GM23338 (cell line): ENCODE measurements around the gene TMEM255B. TPM values are rescaled to one million over a fixed set of nuclear protein-coding genes. Genes with fewer than 3 reads are reported as not detected.
A peak's percentile ranks its signal among the peaks of the same experiment; 100 is the strongest.
"Not testable (repeated sequence)": the region's sequence is repeated elsewhere in the genome, so short reads cannot be mapped to it uniquely, and the experiment has no call there.

Experiments used
- ATAC-seq: fragments of 200-7000 bp; cut with Tn5 transposase; 3 replicates; pipeline ENCODE4 v1.9.1; 2020
- DNase-seq: peaks from one replicate; pipeline ENCODE4 v3.0.0-alpha.2; 2015; ENCODE audit warnings: low spot score
- H2AFZ ChIP-seq: fragments of 200-600 bp; sonication (generic); 2 replicates; pipeline ENCODE4 v1.8.0; 2016; ENCODE audit warnings: antibody characterized with exemption, mild to moderate bottlenecking, moderate library complexity
- H3F3A ChIP-seq: fragments of 200-600 bp; sonication (generic); replicated peaks from 2 replicates; pipeline ENCODE4 v1.8.0; 2017; ENCODE audit warnings: antibody characterized with exemption, mixed run types, low read depth
- H3K27ac ChIP-seq: fragments of 200-600 bp; sonication (generic); 2 replicates; pipeline ENCODE4 v1.6.1; 2016; ENCODE audit warnings: low read depth
- H3K27me3 ChIP-seq: fragments of 200-600 bp; sonication (generic); 2 replicates; pipeline ENCODE4 v1.8.0; 2016; ENCODE audit warnings: mild to moderate bottlenecking, mixed run types, moderate library complexity; ENCODE audit not compliant: insufficient read depth
- H3K36me3 ChIP-seq: fragments of 200-600 bp; sonication (generic); 2 replicates; pipeline ENCODE4 v1.8.0; 2016; ENCODE audit warnings: mild to moderate bottlenecking; ENCODE audit not compliant: insufficient read depth
- H3K4me1 ChIP-seq: fragments of 200-600 bp; sonication (generic); 2 replicates; pipeline ENCODE4 v1.8.0; 2016; ENCODE audit warnings: mild to moderate bottlenecking, moderate library complexity; ENCODE audit not compliant: insufficient read depth
- H3K4me2 ChIP-seq: fragments of 200-600 bp; sonication (generic); 2 replicates; pipeline ENCODE4 v1.7.1; 2017; ENCODE audit warnings: mixed run types
- H3K4me3 ChIP-seq: fragments of 200-600 bp; sonication (generic); 2 replicates; pipeline ENCODE4 v1.6.1; 2016; ENCODE audit warnings: mixed run types
- H3K79me2 ChIP-seq: fragments of 200-600 bp; sonication (generic); replicated peaks from 2 replicates; pipeline ENCODE4 v1.8.0; 2017; ENCODE audit warnings: mild to moderate bottlenecking; ENCODE audit not compliant: insufficient read depth
- H3K9me2 ChIP-seq: fragments of 200-600 bp; sonication (generic); 2 replicates; pipeline ENCODE4 v1.8.0; 2017; ENCODE audit not compliant: insufficient read depth
- H4K20me1 ChIP-seq: fragments of 200-600 bp; sonication (generic); replicated peaks from 2 replicates; pipeline ENCODE4 v1.8.0; 2017; ENCODE audit warnings: mild to moderate bottlenecking; ENCODE audit not compliant: insufficient read depth
- H3K27ac Mint-ChIP-seq: 2 replicates; pipeline ENCODE4 v1.8.0; 2020; ENCODE audit warnings: inconsistent platforms, mild to moderate bottlenecking, moderate library complexity, mixed read lengths
- H3K27me3 Mint-ChIP-seq: 3 replicates; pipeline ENCODE4 v1.8.0; 2022; ENCODE audit warnings: low read depth, mild to moderate bottlenecking, moderate library complexity, mixed read lengths, inconsistent platforms; ENCODE audit not compliant: insufficient read depth, poor library complexity
- H3K36me3 Mint-ChIP-seq: 3 replicates; pipeline ENCODE4 v1.8.0; 2021; ENCODE audit warnings: low read depth, mild to moderate bottlenecking, inconsistent platforms, moderate library complexity, mixed read lengths
- H3K4me1 Mint-ChIP-seq: 3 replicates; pipeline ENCODE4 v1.8.0; 2020; ENCODE audit warnings: mild to moderate bottlenecking, inconsistent platforms, mixed read lengths
- H3K4me3 Mint-ChIP-seq: 3 replicates; pipeline ENCODE4 v1.8.0; 2021; ENCODE audit warnings: moderate library complexity, mild to moderate bottlenecking, inconsistent platforms, mixed read lengths
- H3K9me3 Mint-ChIP-seq: 3 replicates; pipeline ENCODE4 v1.8.0; 2020; ENCODE audit warnings: moderate library complexity, mild to moderate bottlenecking, inconsistent platforms, mixed read lengths
- CREB1 ChIP-seq: fragments of 250-450 bp; sonication (Bioruptor Pico); IDR thresholded peaks from 2 replicates; pipeline ENCODE4 v1.5.0; 2020; ENCODE audit warnings: low read depth, mild to moderate bottlenecking, moderate library complexity
- CTCF ChIP-seq, 2 experiments: fragments of 200-600 bp in 1 of 2; sonication (generic) in 1 of 2; conservative IDR thresholded peaks; 2 replicates each; pipeline versions ENCODE4 v1.5.1 to v1.6.1; 2016 to 2017; ENCODE audit warnings: antibody characterized with exemption in 2 of 2, low read depth in 2 of 2, mild to moderate bottlenecking in 2 of 2, moderate library complexity in 1 of 2
- ETS1 ChIP-seq: IDR thresholded peaks from 2 replicates; pipeline ENCODE4 v1.6.1; 2016; ENCODE audit warnings: antibody characterized with exemption
- EZH2 ChIP-seq: fragments of 200-600 bp; sonication (generic); IDR thresholded peaks from one replicate; pipeline ENCODE4 v1.8.0; 2017; ENCODE audit warnings: antibody characterized with exemption, mild to moderate bottlenecking, low read depth; ENCODE audit not compliant: unreplicated experiment
- EZH2phosphoT487 ChIP-seq: fragments of 200-600 bp; sonication (generic); IDR thresholded peaks from one replicate; pipeline ENCODE4 v1.8.1; 2018; ENCODE audit warnings: antibody characterized with exemption; ENCODE audit not compliant: unreplicated experiment
- JUNB ChIP-seq: IDR thresholded peaks from one replicate; pipeline ENCODE4 v1.6.1; 2016; ENCODE audit warnings: antibody characterized with exemption; ENCODE audit not compliant: unreplicated experiment
- STAT1 ChIP-seq: IDR thresholded peaks from one replicate; pipeline ENCODE4 v1.6.1; 2016; ENCODE audit warnings: antibody characterized with exemption; ENCODE audit not compliant: unreplicated experiment
- ZNF114 ChIP-seq: fragments of 250-450 bp; sonication (Bioruptor Pico); IDR thresholded peaks from 2 replicates; pipeline ENCODE4 v1.5.0; 2020; ENCODE audit warnings: mild to moderate bottlenecking, moderate library complexity
- ZNF462 ChIP-seq: fragments of 250-450 bp; sonication (Bioruptor Pico); IDR thresholded peaks from 2 replicates; pipeline ENCODE4 v1.5.0; 2020; ENCODE audit warnings: mild to moderate bottlenecking, moderate library complexity
- polyA plus RNA-seq: library from polyadenylated mRNA; unstranded; fragments of >200 nt; fragmentation: Nextera tagmentation; extraction: Ambion mirVana; gene quantifications from 2 replicates; pipeline ENCODE4 v1.2.1, GENCODE V29; 2016
- total RNA-seq: library from RNA; depleted of rRNA; stranded (reverse); fragments of >200 nt; shearing (Covaris generic); gene quantifications from 2 replicates; pipeline ENCODE4 v1.2.3, GENCODE V29; 2014

The TMEM255B gene
- total and polyA plus RNA-seq, 2 experiments from 2014 or later: 0.69 to 4.4 TPM

- H3K9me2 ChIP-seq: no peaks in the 10 kb centered on the region
- H3K4me2 ChIP-seq: no peak overlapping the region
- H2AFZ ChIP-seq: no peak overlapping the region
- H3K27me3 ChIP-seq: no peaks in the 10 kb centered on the region
- Mint-ChIP-seq H3K9me3 (peaks cover 2% of the 10 kb centered on the region; the same call in 1 of the 3 replicates), H3K4me3 (no peak overlapping the region), H3K36me3 (peaks cover 38% of the 10 kb centered on the region), H3K4me1 (no peaks in the 10 kb centered on the region), H3K27ac (peak overlapping the region; percentile 39; the same call in 1 of the 2 replicates), H3K27me3 (peaks cover 6% of the 10 kb centered on the region)
- H3K4me3 ChIP-seq: no peak overlapping the region
- TF ChIP-seq CREB1 (CRISPR knock-in tag) (no peak), ZNF114 (CRISPR knock-in tag) (no peak), STAT1 (no peak), EZH2phosphoT487 (no peak), CTCF (conservative IDR thresholded peaks at IDR 0.05; ENCODE audit: low read depth in 2 of 2) (peak; percentile 14 to 22; a peak in 1 of 4 replicates), JUNB (no peak)
- no peaks in the 10 kb centered on the region for H3K4me1 ChIP-seq
- no peaks in the 10 kb centered on the region for H4K20me1 ChIP-seq
- ATAC-seq (peak; percentile 24; the same call in 1 of the 3 replicates), DNase-seq (no peak)
- no peaks in the 10 kb centered on the region for H3K79me2 ChIP-seq
- no peak overlapping the region for H3K27ac ChIP-seq
- no peaks in the 10 kb centered on the region for H3K36me3 ChIP-seq
- no peaks in the 10 kb centered on the region for H3F3A ChIP-seq
These were observed 66.8 kb downstream of the TMEM255B start for GRCh38 chr13:113825841-113826240.

- H3F3A ChIP-seq, H3K27me3 ChIP-seq, DNase-seq, H3K27ac Mint-ChIP-seq, ATAC-seq, H4K20me1 ChIP-seq, H3K4me3 Mint-ChIP-seq, H3K4me1 Mint-ChIP-seq, H3K4me3 ChIP-seq, H3K27me3 Mint-ChIP-seq, H3K4me2 ChIP-seq, H3K36me3 ChIP-seq, H3K4me1 ChIP-seq, H3K79me2 ChIP-seq, H2AFZ ChIP-seq, H3K9me3 Mint-ChIP-seq, H3K27ac ChIP-seq, H3K9me2 ChIP-seq: not testable (repeated sequence)
- H3K36me3 Mint-ChIP-seq: peaks cover 38% of the 10 kb centered on the region
These were observed 67.4 kb downstream of the TMEM255B start for GRCh38 chr13:113826446-113826845.

GRCh38 chr13:113827021-113827420 lies 68.0 kb downstream of the TMEM255B start:
- H3K79me2 ChIP-seq: no peaks in the 10 kb centered on the region
- Mint-ChIP-seq H3K36me3 (peaks cover 38% of the 10 kb centered on the region), H3K9me3 (peaks cover 2% of the 10 kb centered on the region; the same call in 1 of the 3 replicates), H3K27me3 (peaks cover 6% of the 10 kb centered on the region), H3K4me1 (no peaks in the 10 kb centered on the region), H3K4me3 (no peak overlapping the region), H3K27ac (no peak overlapping the region)
- no peaks in the 10 kb centered on the region for H3K4me1 ChIP-seq
- no peak overlapping the region for H3K4me3 ChIP-seq
- H3K9me2 ChIP-seq: no peaks in the 10 kb centered on the region
- ATAC-seq (no peak), DNase-seq (no peak)
- H3K27me3 ChIP-seq: no peaks in the 10 kb centered on the region
- H4K20me1 ChIP-seq: no peaks in the 10 kb centered on the region
- no peaks in the 10 kb centered on the region for H3K36me3 ChIP-seq
- no peaks in the 10 kb centered on the region for H3F3A ChIP-seq
- no peak overlapping the region for H3K4me2 ChIP-seq
- no peak overlapping the region for H2AFZ ChIP-seq
- H3K27ac ChIP-seq: no peak overlapping the region
- TF ChIP-seq ZNF462 (no peak), EZH2 (no peak), EZH2phosphoT487 (no peak), ETS1 (no peak)
